ENCODE data around the gene PGBD1.

Gene PGBD1

DNA sequence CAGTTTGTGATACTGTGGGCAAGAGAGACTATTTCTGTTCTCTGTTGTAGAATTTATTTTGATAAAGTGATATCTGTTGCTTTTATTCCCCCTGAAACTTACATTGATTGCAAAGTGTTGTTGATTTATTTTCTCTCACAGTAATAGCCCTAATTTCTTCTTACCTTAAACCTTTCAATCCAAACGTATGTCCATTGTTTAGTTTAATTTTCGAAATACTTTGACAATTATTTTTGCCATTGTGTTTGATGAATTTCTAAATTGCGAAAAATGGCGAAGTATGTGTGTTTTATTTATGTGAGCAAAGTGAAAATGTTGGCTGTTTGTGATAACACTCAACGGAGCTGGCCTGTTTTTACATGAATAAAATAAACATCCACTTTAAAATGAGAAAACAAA lies 14.8 kb upstream of the PGBD1 start:
- H3K36me3 ChIP-seq (ENCODE audit: control insufficient read depth in 1 of 2, insufficient read depth in 2 of 2, low read length in 2 of 2) = no peaks in the 10 kb centered on the region
- H3K79me1 ChIP-seq (ENCODE audit: low read length) = peaks cover 4% of the 10 kb centered on the region
- no peaks in the 10 kb centered on the region for H3K9me3 ChIP-seq (ENCODE audit: insufficient read depth, low read depth, low read length)
- no peak for DNase-seq
- H3K27ac ChIP-seq (ENCODE audit: low read depth, low read length) = no peak overlapping the region
- H4K12ac ChIP-seq (ENCODE audit: low read depth, low read length) = no peak overlapping the region
- peaks cover 3% of the 10 kb centered on the region for H3K79me2 ChIP-seq (ENCODE audit: control insufficient read depth, insufficient read depth, low read length, poor library complexity)
- no CpG with 5 or more reads among the region's 5 CpGs for WGBS (ENCODE audit: extremely low coverage, insufficient coverage, insufficient read length)
- H3K4me1 ChIP-seq (ENCODE audit: control insufficient read depth in 1 of 2, insufficient read depth in 2 of 2, low read length in 2 of 2) = no peaks in the 10 kb centered on the region
- H3K23ac ChIP-seq (ENCODE audit: low read length) = no peak overlapping the region
- H4K8ac ChIP-seq (ENCODE audit: low read depth, low read length) = peak overlapping the region; percentile 94
- H2BK5ac ChIP-seq (ENCODE audit: low read depth, low read length, poor library complexity) = no peak overlapping the region
- no peak overlapping the region for H2BK120ac ChIP-seq (ENCODE audit: insufficient read depth, low read length, poor library complexity)
- H4K91ac ChIP-seq (ENCODE audit: low read depth, low read length) = no peak overlapping the region
- H2AK5ac ChIP-seq (ENCODE audit: low read length) = no peak overlapping the region
- no peaks in the 10 kb centered on the region for H3K27me3 ChIP-seq (ENCODE audit: insufficient read depth, low read length)
- no peak overlapping the region for H3K4ac ChIP-seq (ENCODE audit: low read depth, low read length)
- H2BK12ac ChIP-seq (ENCODE audit: low read length) = no peak overlapping the region
- H3K18ac ChIP-seq (ENCODE audit: low read length) = no peak overlapping the region
- no peak overlapping the region for H3K9ac ChIP-seq (ENCODE audit: low read length)
- no peak overlapping the region for H3K4me3 ChIP-seq (ENCODE audit: low read depth, low read length)
- no peak overlapping the region for H3K14ac ChIP-seq (ENCODE audit: low read length)
- H3K4me2 ChIP-seq (ENCODE audit: low read length) = peak overlapping the region; percentile 60
- H2AFZ ChIP-seq (ENCODE audit: insufficient read depth, low read length, poor library complexity) = peak overlapping the region; percentile 82

DNA sequence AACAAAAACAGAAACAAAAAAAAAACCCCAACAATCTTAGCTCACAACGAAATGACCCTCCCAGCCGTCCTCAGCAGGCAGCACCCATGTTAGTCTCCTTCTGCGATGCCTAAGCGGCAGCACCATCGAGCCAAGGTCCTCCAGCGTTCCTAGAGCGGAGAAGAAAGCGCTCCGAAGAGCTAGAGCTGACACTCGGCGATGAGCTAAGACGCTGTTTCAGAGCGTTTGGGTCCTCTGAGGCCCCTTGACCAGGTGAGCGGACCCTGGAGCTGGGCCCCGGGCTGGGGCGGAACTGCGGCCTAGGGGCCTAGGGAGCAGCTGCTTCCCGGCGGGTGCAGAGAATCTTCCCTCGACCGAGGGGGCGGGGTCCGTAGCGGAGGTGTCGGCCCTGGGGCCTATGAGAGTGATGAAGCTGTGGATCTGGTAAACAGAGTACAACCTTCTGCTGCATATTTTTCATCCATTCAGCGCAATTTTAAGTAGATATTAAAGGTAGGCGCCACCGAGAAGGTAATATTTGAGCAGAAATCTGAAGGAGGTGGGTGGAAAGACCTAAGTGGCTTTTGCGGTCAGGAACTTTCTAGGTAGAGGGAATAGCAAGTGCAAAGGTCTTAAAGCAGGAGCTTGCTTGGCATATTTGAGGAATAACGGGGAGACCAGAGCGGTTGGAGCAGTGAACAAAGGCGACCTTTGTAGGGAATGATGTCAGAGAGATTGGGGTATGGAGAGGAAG lies 14.2 kb upstream of the PGBD1 start, which contains the start of gene ZSCAN26:
TSS of gene ZSCAN26 (plus strand) at position 182 of the 733 bp plus-strand sequence. CDS start 4,777 bp downstream, outside the sequence.
- Histone ChIP-seq H4K91ac (ENCODE audit: low read depth, low read length) (peak within 1 kb of the TSS; percentile 87), H3K14ac (ENCODE audit: low read length) (peak within 1 kb of the TSS; percentile 76), H3K4me1 (ENCODE audit: control insufficient read depth in 1 of 2, insufficient read depth in 2 of 2, low read length in 2 of 2) (no peaks in the 10 kb centered on the region), H2AK5ac (ENCODE audit: low read length) (no peak within 1 kb of the TSS), H3K9me3 (ENCODE audit: insufficient read depth, low read depth, low read length) (no peaks in the 10 kb centered on the region), H2BK12ac (ENCODE audit: low read length) (no peak within 1 kb of the TSS), H3K4me3 (ENCODE audit: low read depth, low read length) (peak within 1 kb of the TSS; percentile 77), H3K4me2 (ENCODE audit: low read length) (peak within 1 kb of the TSS; percentile 60), H4K12ac (ENCODE audit: low read depth, low read length) (peak within 1 kb of the TSS; percentile 68), H3K27ac (ENCODE audit: low read depth, low read length) (peak within 1 kb of the TSS; percentile 48), H3K79me2 (ENCODE audit: control insufficient read depth, insufficient read depth, low read length, poor library complexity) (peaks cover 3% of the 10 kb centered on the region), H3K36me3 (ENCODE audit: control insufficient read depth in 1 of 2, insufficient read depth in 2 of 2, low read length in 2 of 2) (peaks cover 4 to 5% of the 10 kb centered on the region in 2 experiments), H3K27me3 (ENCODE audit: insufficient read depth, low read length) (no peaks in the 10 kb centered on the region), H2AFZ (ENCODE audit: insufficient read depth, low read length, poor library complexity) (peak within 1 kb of the TSS; percentile 82), H3K9ac (ENCODE audit: low read length) (peak within 1 kb of the TSS; percentile 78), H2BK120ac (ENCODE audit: insufficient read depth, low read length, poor library complexity) (peak within 1 kb of the TSS; percentile 59), H2BK5ac (ENCODE audit: low read depth, low read length, poor library complexity) (peak within 1 kb of the TSS; percentile 50), H3K18ac (ENCODE audit: low read length) (peak within 1 kb of the TSS; percentile 35), H4K8ac (ENCODE audit: low read depth, low read length) (peak within 1 kb of the TSS; percentile 94), H3K23ac (ENCODE audit: low read length) (no peak within 1 kb of the TSS), H3K79me1 (ENCODE audit: low read length) (peaks cover 4% of the 10 kb centered on the region), H3K4ac (ENCODE audit: low read depth, low read length) (peak within 1 kb of the TSS; percentile 35)
- no CpG with 5 or more reads among the region's 32 CpGs for WGBS (ENCODE audit: extremely low coverage, insufficient coverage, insufficient read length)
- peak; percentile 84 to 94 for DNase-seq

DNA sequence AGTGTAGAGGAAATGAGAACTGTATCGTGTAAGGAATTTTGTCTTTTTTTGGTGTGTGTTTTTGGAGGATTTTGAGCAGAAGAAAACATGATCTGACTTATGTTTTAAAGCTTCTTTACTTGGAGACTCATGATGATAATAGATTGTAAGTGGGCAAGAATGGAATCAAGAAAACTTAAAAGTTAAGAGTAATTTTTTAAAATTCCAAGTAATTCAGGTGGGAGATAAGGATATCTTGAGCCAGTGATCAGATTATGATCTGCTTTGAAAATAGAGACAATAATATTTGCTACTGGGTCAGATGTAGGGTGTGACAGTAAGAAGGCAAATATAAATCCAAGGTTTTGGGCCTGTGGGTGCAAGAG lies 13.7 kb upstream of the PGBD1 start:
- H3K9ac ChIP-seq (ENCODE audit: low read length) = no peak overlapping the region
- WGBS (ENCODE audit: extremely low coverage, insufficient coverage, insufficient read length) = 100% methylated on average over 1 of the region's 1 CpG
- no peak overlapping the region for H3K23ac ChIP-seq (ENCODE audit: low read length)
- H3K4me1 ChIP-seq (ENCODE audit: control insufficient read depth in 1 of 2, insufficient read depth in 2 of 2, low read length in 2 of 2) = no peaks in the 10 kb centered on the region
- H2BK5ac ChIP-seq (ENCODE audit: low read depth, low read length, poor library complexity) = no peak overlapping the region
- H4K8ac ChIP-seq (ENCODE audit: low read depth, low read length) = peak overlapping the region; percentile 94
- peaks cover 3% of the 10 kb centered on the region for H3K79me2 ChIP-seq (ENCODE audit: control insufficient read depth, insufficient read depth, low read length, poor library complexity)
- no peak overlapping the region for H3K4ac ChIP-seq (ENCODE audit: low read depth, low read length)
- no peak for DNase-seq
- no peak overlapping the region for H3K4me3 ChIP-seq (ENCODE audit: low read depth, low read length)
- H3K27me3 ChIP-seq (ENCODE audit: insufficient read depth, low read length) = no peaks in the 10 kb centered on the region
- H2BK120ac ChIP-seq (ENCODE audit: insufficient read depth, low read length, poor library complexity) = no peak overlapping the region
- no peak overlapping the region for H3K14ac ChIP-seq (ENCODE audit: low read length)
- H3K4me2 ChIP-seq (ENCODE audit: low read length) = peak overlapping the region; percentile 60
- H4K91ac ChIP-seq (ENCODE audit: low read depth, low read length) = no peak overlapping the region
- H4K12ac ChIP-seq (ENCODE audit: low read depth, low read length) = peak overlapping the region; percentile 12
- no peaks in the 10 kb centered on the region for H3K9me3 ChIP-seq (ENCODE audit: insufficient read depth, low read depth, low read length)
- no peak overlapping the region for H2AK5ac ChIP-seq (ENCODE audit: low read length)
- peaks cover 5 to 8% of the 10 kb centered on the region in 2 experiments for H3K36me3 ChIP-seq (ENCODE audit: control insufficient read depth in 1 of 2, insufficient read depth in 2 of 2, low read length in 2 of 2)
- H3K18ac ChIP-seq (ENCODE audit: low read length) = no peak overlapping the region
- H2AFZ ChIP-seq (ENCODE audit: insufficient read depth, low read length, poor library complexity) = peak overlapping the region; percentile 82
- H2BK12ac ChIP-seq (ENCODE audit: low read length) = no peak overlapping the region
- H3K27ac ChIP-seq (ENCODE audit: low read depth, low read length) = no peak overlapping the region
- H3K79me1 ChIP-seq (ENCODE audit: low read length) = peaks cover 4% of the 10 kb centered on the region

DNA sequence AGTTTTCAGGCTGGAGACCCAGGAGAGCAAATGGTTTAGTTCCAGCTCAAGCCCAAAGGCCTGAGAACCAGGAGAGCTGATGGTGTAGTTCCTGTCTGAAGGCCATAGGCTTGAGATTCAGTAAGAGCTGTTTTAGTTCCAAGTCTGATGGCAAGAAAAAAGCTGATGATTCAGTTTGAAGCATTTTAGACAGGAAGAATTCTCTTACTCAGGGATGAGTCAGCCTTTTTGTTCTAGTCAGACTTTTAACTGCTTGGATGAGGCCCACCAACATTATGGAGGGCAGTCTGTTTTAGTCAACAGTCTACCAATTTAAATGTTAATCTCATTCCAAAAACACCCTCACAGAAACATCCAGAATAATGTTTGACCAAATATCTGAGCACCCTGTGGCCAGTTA lies 11.9 kb upstream of the PGBD1 start:
- Histone ChIP-seq H2AK5ac (ENCODE audit: low read length) (no peak overlapping the region), H4K12ac (ENCODE audit: low read depth, low read length) (no peak overlapping the region), H3K79me1 (ENCODE audit: low read length) (peaks cover 4% of the 10 kb centered on the region), H3K27ac (ENCODE audit: low read depth, low read length) (no peak overlapping the region), H3K23ac (ENCODE audit: low read length) (no peak overlapping the region), H3K18ac (ENCODE audit: low read length) (no peak overlapping the region), H3K27me3 (ENCODE audit: insufficient read depth, low read length) (no peaks in the 10 kb centered on the region), H3K4ac (ENCODE audit: low read depth, low read length) (no peak overlapping the region), H4K8ac (ENCODE audit: low read depth, low read length) (no peak overlapping the region), H3K9me3 (ENCODE audit: insufficient read depth, low read depth, low read length) (no peaks in the 10 kb centered on the region), H3K79me2 (ENCODE audit: control insufficient read depth, insufficient read depth, low read length, poor library complexity) (peaks cover 3% of the 10 kb centered on the region), H3K14ac (ENCODE audit: low read length) (no peak overlapping the region), H3K4me2 (ENCODE audit: low read length) (no peak overlapping the region), H3K4me3 (ENCODE audit: low read depth, low read length) (no peak overlapping the region), H2BK12ac (ENCODE audit: low read length) (no peak overlapping the region), H3K4me1 (ENCODE audit: control insufficient read depth in 1 of 2, insufficient read depth in 2 of 2, low read length in 2 of 2) (no peaks in the 10 kb centered on the region), H2AFZ (ENCODE audit: insufficient read depth, low read length, poor library complexity) (no peak overlapping the region), H3K36me3 (ENCODE audit: control insufficient read depth in 1 of 2, insufficient read depth in 2 of 2, low read length in 2 of 2) (peaks cover 11 to 17% of the 10 kb centered on the region in 2 experiments), H4K91ac (ENCODE audit: low read depth, low read length) (no peak overlapping the region), H2BK120ac (ENCODE audit: insufficient read depth, low read length, poor library complexity) (no peak overlapping the region), H3K9ac (ENCODE audit: low read length) (no peak overlapping the region), H2BK5ac (ENCODE audit: low read depth, low read length, poor library complexity) (no peak overlapping the region)
- DNase-seq = peak; percentile 16 to 75
